Right lobe of liver (tissue), 4 donors: ENCODE data around the gene SAMD4A.

Source experiments
- CTCF ChIP-seq, 4 donors: fragments of 200-600 bp in 3 of 4; fragments of 450-650 bp in 1 of 4; IDR thresholded peaks; one replicate each; pipeline versions ENCODE4 v1.5.1 to v1.8.0; 2016 to 2022; ENCODE audit warnings: antibody characterized with exemption in 4 of 4, mild to moderate bottlenecking in 2 of 4
- POLR2A ChIP-seq: fragments of 450-650 bp; IDR thresholded peaks from one replicate; pipeline ENCODE4 v1.6.1; 2017; ENCODE audit warnings: antibody characterized with exemption, mild to moderate bottlenecking
- donor health status: DM: no; HTN: no; CAD: no.
- donor health status: DM: no; HTN: no; CAD: no.
- donor health status: DM: no; HTN: yes; CAD: no.

- TF ChIP-seq CTCF (IDR thresholded peaks at IDR 0.05) (no peak), POLR2A (no peak)
These were observed 215.2 kb downstream of the SAMD4A start for GRCh38 chr14:54781961-54782750.
